Neural progenitor cell (in vitro differentiated cells): Measurements from ENCODE around the gene XRN1.

Source experiments
- EZH2 ChIP-seq: fragments of 200-600 bp; sonication (generic); IDR thresholded peaks from 2 replicates; pipeline ENCODE4 v1.6.1; 2017; ENCODE audit warnings: antibody characterized with exemption, mild to moderate bottlenecking, moderate library complexity
- TF ChIP-seq, protein P1 (sequence below): fragments of 200-600 bp; sonication (generic); IDR thresholded peaks from 2 replicates; pipeline ENCODE4 v1.5.1; 2017; ENCODE audit warnings: antibody characterized with exemption, mild to moderate bottlenecking

DNA sequence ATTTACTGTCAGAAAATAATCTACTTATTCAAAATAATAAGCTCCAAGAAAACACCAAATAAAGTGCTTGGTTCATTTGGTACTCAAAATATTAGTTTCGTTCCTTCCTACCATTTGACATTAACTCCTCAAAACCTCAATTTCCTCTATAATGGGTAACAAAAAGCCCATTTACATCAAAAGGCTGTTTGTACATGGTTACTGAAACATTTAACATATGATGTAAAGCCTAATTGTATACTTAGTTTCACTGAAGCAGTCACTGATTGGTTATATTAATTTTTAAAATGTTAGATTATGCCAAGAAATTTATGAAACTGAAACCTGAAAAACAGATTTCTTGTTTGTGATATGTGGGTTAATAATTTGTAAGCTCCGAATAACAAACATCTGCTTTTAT lies 14.7 kb downstream of the XRN1 start:
- TF ChIP-seq, protein P1, sequence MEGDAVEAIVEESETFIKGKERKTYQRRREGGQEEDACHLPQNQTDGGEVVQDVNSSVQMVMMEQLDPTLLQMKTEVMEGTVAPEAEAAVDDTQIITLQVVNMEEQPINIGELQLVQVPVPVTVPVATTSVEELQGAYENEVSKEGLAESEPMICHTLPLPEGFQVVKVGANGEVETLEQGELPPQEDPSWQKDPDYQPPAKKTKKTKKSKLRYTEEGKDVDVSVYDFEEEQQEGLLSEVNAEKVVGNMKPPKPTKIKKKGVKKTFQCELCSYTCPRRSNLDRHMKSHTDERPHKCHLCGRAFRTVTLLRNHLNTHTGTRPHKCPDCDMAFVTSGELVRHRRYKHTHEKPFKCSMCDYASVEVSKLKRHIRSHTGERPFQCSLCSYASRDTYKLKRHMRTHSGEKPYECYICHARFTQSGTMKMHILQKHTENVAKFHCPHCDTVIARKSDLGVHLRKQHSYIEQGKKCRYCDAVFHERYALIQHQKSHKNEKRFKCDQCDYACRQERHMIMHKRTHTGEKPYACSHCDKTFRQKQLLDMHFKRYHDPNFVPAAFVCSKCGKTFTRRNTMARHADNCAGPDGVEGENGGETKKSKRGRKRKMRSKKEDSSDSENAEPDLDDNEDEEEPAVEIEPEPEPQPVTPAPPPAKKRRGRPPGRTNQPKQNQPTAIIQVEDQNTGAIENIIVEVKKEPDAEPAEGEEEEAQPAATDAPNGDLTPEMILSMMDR = no peak
- TF ChIP-seq EZH2 = no peak
